HEK293 (cell line): ENCODE results near the gene MPHOSPH9.
"Not testable (repeated sequence)": the region's sequence is repeated elsewhere in the genome, so short reads cannot be mapped to it uniquely, and the experiment has no call there.

Experiments
- CTCF ChIA-PET: fragments of 350-600 bp; formaldehyde crosslinking; extraction: SDS; loops from one replicate; lab custom pipeline; 2021; ENCODE audit warnings: antibody characterized with exemption; lab: Yijun Ruan, JAX
- POLR2A ChIA-PET: fragments of 300-600 bp; formaldehyde crosslinking; extraction: SDS; loops from one replicate; lab custom pipeline; 2020; ENCODE audit warnings: antibody characterized with exemption, inconsistent platforms; lab: Yijun Ruan, JAX
- H3K27ac ChIP-seq: fragments of 200-500 bp; sonication (Bioruptor generic); 2 replicates; pipeline ENCODE4 v1.5.1; 2014; ENCODE audit warnings: low read depth, low read length, control low read depth, inconsistent platforms; ENCODE audit errors: extremely low read depth
- H3K36me3 ChIP-seq, 2 experiments: fragments of 200-500 bp in 1 of 2; sonication (Bioruptor generic) in 1 of 2; 1 replicate in 1 of 2; 2 replicates in 1 of 2; pipeline ENCODE4 v1.5.1; 2014 to 2017; ENCODE audit warnings: inconsistent platforms in 2 of 2, low read length in 2 of 2; ENCODE audit not compliant: control insufficient read depth in 2 of 2, insufficient read depth in 1 of 2
- H3K4me1 ChIP-seq: fragments of 200-500 bp; sonication (Bioruptor generic); 2 replicates; pipeline ENCODE4 v1.5.1; 2014; ENCODE audit warnings: mild to moderate bottlenecking, low read length, inconsistent platforms; ENCODE audit not compliant: control insufficient read depth, insufficient read depth
- H3K4me3 ChIP-seq: 2 replicates; pipeline ENCODE4 v1.5.1; 2011; ENCODE audit warnings: low read depth, mild to moderate bottlenecking, control low read depth, low read length, moderate library complexity
- H3K9me3 ChIP-seq: fragments of 200-500 bp; sonication (Bioruptor generic); 2 replicates; pipeline ENCODE4 v1.5.1; 2014; ENCODE audit warnings: low read depth, low read length, inconsistent platforms; ENCODE audit not compliant: control insufficient read depth, insufficient read depth
- GLI4 ChIP-seq: fragments of 450-650 bp; formaldehyde crosslinking; IDR thresholded peaks from 2 replicates; pipeline ENCODE4 v1.5.1; 2016; ENCODE audit warnings: missing biosample characterization, missing genetic modification characterization
- MEIS1 ChIP-seq: sonication (generic); formaldehyde crosslinking; IDR thresholded peaks from 2 replicates; pipeline ENCODE4 v1.8.1; 2022; ENCODE audit warnings: missing genetic modification reagents, mild to moderate bottlenecking, borderline replicate concordance
- PBX3 ChIP-seq: sonication (generic); formaldehyde crosslinking; IDR thresholded peaks from 2 replicates; pipeline ENCODE4 v1.8.1; 2022; ENCODE audit warnings: mild to moderate bottlenecking, moderate library complexity, missing genetic modification reagents
- TCF7L2 ChIP-seq: IDR thresholded peaks from 2 replicates; pipeline ENCODE4 v1.6.1; 2011; ENCODE audit warnings: low read depth, mild to moderate bottlenecking, inconsistent platforms, low read length, moderate library complexity, borderline replicate concordance
- WT1 ChIP-seq: fragments of 450-650 bp; formaldehyde crosslinking; IDR thresholded peaks from 2 replicates; pipeline ENCODE4 v1.5.1; 2016; ENCODE audit warnings: missing biosample characterization, missing genetic modification characterization
- ZBTB17 ChIP-seq: fragments of 450-650 bp; formaldehyde crosslinking; IDR thresholded peaks from 2 replicates; pipeline ENCODE4 v1.5.1; 2016; ENCODE audit warnings: missing biosample characterization, missing genetic modification characterization
- ZNF114 ChIP-seq: fragments of 450-650 bp; formaldehyde crosslinking; IDR thresholded peaks from 2 replicates; pipeline ENCODE4 v1.5.0; 2017; ENCODE audit warnings: missing biosample characterization, missing genetic modification characterization
- ZNF132 ChIP-seq: fragments of 450-650 bp; formaldehyde crosslinking; IDR thresholded peaks from 2 replicates; pipeline ENCODE4 v1.5.1; 2017; ENCODE audit warnings: missing biosample characterization, missing genetic modification characterization, borderline replicate concordance
- ZNF335 ChIP-seq: fragments of 450-650 bp; formaldehyde crosslinking; conservative IDR thresholded peaks from 2 replicates; pipeline ENCODE4 v1.5.1; 2016; ENCODE audit warnings: missing biosample characterization, missing genetic modification characterization
- ZNF37A ChIP-seq: fragments of 450-650 bp; IDR thresholded peaks from 2 replicates; pipeline ENCODE4 v1.5.1; 2018; ENCODE audit warnings: missing biosample characterization, missing genetic modification characterization
- ZNF529 ChIP-seq: fragments of 450-650 bp; formaldehyde crosslinking; IDR thresholded peaks from 2 replicates; pipeline ENCODE4 v1.5.1; 2017; ENCODE audit warnings: missing genetic modification characterization, missing biosample characterization; ENCODE audit not compliant: insufficient replicate concordance
- ZNF561 ChIP-seq: fragments of 450-650 bp; IDR thresholded peaks from 2 replicates; pipeline ENCODE4 v1.5.1; 2018; ENCODE audit warnings: missing biosample characterization, missing genetic modification characterization, borderline replicate concordance
- ZNF76 ChIP-seq: fragments of 450-650 bp; formaldehyde crosslinking; IDR thresholded peaks from 2 replicates; pipeline ENCODE4; 2016; ENCODE audit warnings: low read depth, missing biosample characterization, missing genetic modification characterization, borderline replicate concordance
- ZNF776 ChIP-seq: fragments of 450-650 bp; formaldehyde crosslinking; IDR thresholded peaks from 2 replicates; pipeline ENCODE4 v1.5.0; 2017; ENCODE audit warnings: missing biosample characterization, missing genetic modification characterization, borderline replicate concordance
- ZSCAN30 ChIP-seq: fragments of 450-650 bp; IDR thresholded peaks from 2 replicates; pipeline ENCODE4 v1.5.1; 2018; ENCODE audit warnings: missing biosample characterization, mild to moderate bottlenecking, missing genetic modification characterization, moderate library complexity
- ZXDB ChIP-seq: fragments of 450-650 bp; formaldehyde crosslinking; IDR thresholded peaks from 2 replicates; pipeline ENCODE4 v1.5.1; 2016; ENCODE audit warnings: missing biosample characterization, missing genetic modification characterization

MPHOSPH9 gene

GRCh38 chr12:123253641-123254459, 20.9 kb upstream of the MPHOSPH9 start (continued):
- TF ChIP-seq ZNF335 (tag by site-specific recombination) (no peak), PBX3 (CRISPR knock-in tag) (no peak)
- TF ChIP-seq, all 188 proteins: peak for 0

GRCh38 chr12:123252365-123252764, 19.4 kb upstream of the MPHOSPH9 start:
- not testable (repeated sequence) for H3K4me1 ChIP-seq, H3K27ac ChIP-seq, H3K9me3 ChIP-seq, H3K4me3 ChIP-seq
- H3K36me3 ChIP-seq: peaks cover 24 to 54% of the 10 kb centered on the region in 2 experiments
- POLR2A ChIA-PET: interaction anchor here (5.7 kb wide), 1 partner anchor 19 kb away, joined by 56 read pairs; the partner anchor contains the start of genes MPHOSPH9 and MTRFR
- CTCF ChIA-PET: interaction anchor here (1.8 to 2.0 kb wide), 2 partner anchors 14 kb away, joined by 7 to 12 read pairs; no protein-coding TSS in a partner anchor

- POLR2A ChIA-PET: interaction anchor here (1.2 to 5.7 kb wide), 3 partner anchors 10 to 18 kb away, joined by 4 to 56 read pairs (median 5); partner anchors contain the start of genes MPHOSPH9 and MTRFR
- H3K36me3 ChIP-seq: peaks cover 16 to 46% of the 10 kb centered on the region in 2 experiments
- no peak overlapping the region for H3K4me3 ChIP-seq
- peak overlapping the region; percentile 7; the same call in 1 of the 2 replicates for H3K27ac ChIP-seq
- TF ChIP-seq ZNF561 (no peak), GLI4 (tag by site-specific recombination) (no peak), ZNF76 (tag by site-specific recombination) (no peak), ZNF776 (no peak), ZNF529 (tag by site-specific recombination) (no peak), ZNF114 (tag by site-specific recombination) (no peak), TCF7L2 (no peak), ZNF37A (no peak), ZNF132 (tag by site-specific recombination) (no peak), ZBTB17 (no peak), WT1 (tag by site-specific recombination) (no peak), ZSCAN30 (no peak), ZXDB (no peak), MEIS1 (CRISPR knock-in tag) (no peak)
- TF ChIP-seq, all 188 proteins: peak for 0
- H3K4me1 ChIP-seq: no peaks in the 10 kb centered on the region
- CTCF ChIA-PET: interaction anchor here (1.4 to 2.0 kb wide), 2 partner anchors 13 to 18 kb away, joined by 6 to 12 read pairs; partner anchors contain the start of genes MPHOSPH9 and MTRFR
- H3K9me3 ChIP-seq: no peaks in the 10 kb centered on the region
These were observed 18.6 kb upstream of the MPHOSPH9 start for GRCh38 chr12:123251403-123252076.
